GM23248 (cell line): ENCODE data around the gene TMEM121B.

Experiments
- EZH2 ChIP-seq: fragments of 200-600 bp; sonication (generic); IDR thresholded peaks from 2 replicates; pipeline ENCODE4 v1.6.1; 2018; ENCODE audit warnings: antibody characterized with exemption, mild to moderate bottlenecking; ENCODE audit not compliant: insufficient read depth, poor library complexity, severe bottlenecking
- EZH2phosphoT487 ChIP-seq: fragments of 200-600 bp; sonication (generic); IDR thresholded peaks from 2 replicates; pipeline ENCODE4 v1.6.1; 2018; ENCODE audit warnings: antibody characterized with exemption, moderate library complexity, mild to moderate bottlenecking, low read depth; ENCODE audit not compliant: insufficient read depth

DNA sequence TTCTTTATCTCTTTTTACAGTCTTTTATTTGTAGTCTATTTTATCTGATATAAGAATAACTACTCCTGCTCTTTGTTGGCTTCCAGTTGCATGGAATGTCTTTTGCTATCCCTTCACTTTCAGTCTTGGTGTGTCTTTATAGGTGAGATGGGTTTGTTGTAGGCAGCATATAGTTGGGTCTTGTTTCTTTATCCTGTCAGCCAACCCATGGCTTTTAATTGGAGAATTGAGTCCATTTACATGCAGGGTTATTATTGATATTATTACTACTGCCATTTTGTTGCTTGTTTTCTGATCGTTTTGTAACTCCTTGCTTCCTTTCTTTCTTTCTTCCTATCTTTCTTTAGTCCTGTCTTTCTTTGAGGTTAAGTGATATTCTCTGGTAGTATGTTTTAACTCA, 48.3 kb downstream of the TMEM121B start:
- TF ChIP-seq EZH2 (no peak), EZH2phosphoT487 (no peak)
